Measurements from ENCODE around the gene ZC3HAV1.

DNA sequence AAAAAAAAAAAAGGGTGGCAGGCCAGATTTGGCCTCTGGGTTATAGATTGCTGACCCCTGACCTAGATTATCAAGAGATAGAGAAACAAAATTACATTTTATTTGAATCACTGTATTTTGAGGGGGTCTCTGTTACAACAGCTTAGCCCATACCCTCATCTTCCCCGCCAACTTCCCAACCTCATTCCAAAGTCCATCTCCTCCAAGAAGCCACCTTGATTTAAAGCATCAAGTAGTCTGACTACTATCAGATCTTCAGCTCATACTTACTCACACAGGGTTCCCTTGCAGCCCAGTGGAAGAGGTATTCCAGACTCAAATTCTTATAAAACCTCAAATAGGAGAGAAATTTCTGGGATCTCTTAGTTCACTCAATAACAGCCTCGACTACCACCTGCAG, 20.4 kb downstream of the ZC3HAV1 start:
- TF ChIP-seq RARB (CRISPR knock-in tag; IDR thresholded peaks at IDR 0.05): no peak
- TF ChIP-seq, protein P1, sequence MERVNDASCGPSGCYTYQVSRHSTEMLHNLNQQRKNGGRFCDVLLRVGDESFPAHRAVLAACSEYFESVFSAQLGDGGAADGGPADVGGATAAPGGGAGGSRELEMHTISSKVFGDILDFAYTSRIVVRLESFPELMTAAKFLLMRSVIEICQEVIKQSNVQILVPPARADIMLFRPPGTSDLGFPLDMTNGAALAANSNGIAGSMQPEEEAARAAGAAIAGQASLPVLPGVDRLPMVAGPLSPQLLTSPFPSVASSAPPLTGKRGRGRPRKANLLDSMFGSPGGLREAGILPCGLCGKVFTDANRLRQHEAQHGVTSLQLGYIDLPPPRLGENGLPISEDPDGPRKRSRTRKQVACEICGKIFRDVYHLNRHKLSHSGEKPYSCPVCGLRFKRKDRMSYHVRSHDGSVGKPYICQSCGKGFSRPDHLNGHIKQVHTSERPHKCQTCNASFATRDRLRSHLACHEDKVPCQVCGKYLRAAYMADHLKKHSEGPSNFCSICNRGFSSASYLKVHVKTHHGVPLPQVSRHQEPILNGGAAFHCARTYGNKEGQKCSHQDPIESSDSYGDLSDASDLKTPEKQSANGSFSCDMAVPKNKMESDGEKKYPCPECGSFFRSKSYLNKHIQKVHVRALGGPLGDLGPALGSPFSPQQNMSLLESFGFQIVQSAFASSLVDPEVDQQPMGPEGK (CRISPR knock-in tag; IDR thresholded peaks at IDR 0.05; ENCODE audit: borderline replicate concordance): no peak

All from SK-N-SH treated with all-trans-retinoic acid at 6 μM for 48 hours (cell line).